Liver (tissue), 9 donors: ENCODE results near the gene SLC17A3. TPM values are rescaled to one million over a fixed set of nuclear protein-coding genes. Genes with fewer than 3 reads are reported as not detected.

Experiments used
- DNase-seq: peaks from one replicate; pipeline ENCODE4 v3.0.0-alpha.2; 2017; ENCODE audit warnings: low spot score
- H3K27ac ChIP-seq, 2 donors: one replicate each; pipeline ENCODE4 v1.7.0; 2013; ENCODE audit warnings: inconsistent platforms in 2 of 2, low read length in 2 of 2, control low read depth in 1 of 2, low read depth in 1 of 2, mild to moderate bottlenecking in 1 of 2
- H3K27me3 ChIP-seq, 4 donors: one replicate each; pipeline versions ENCODE4 v1.6.1 to v1.7.0; 2013; ENCODE audit warnings: low read length in 3 of 4, inconsistent platforms in 1 of 4, mild to moderate bottlenecking in 1 of 4, moderate library complexity in 1 of 4; ENCODE audit not compliant: control insufficient read depth in 4 of 4, insufficient read depth in 4 of 4
- H3K36me3 ChIP-seq, 4 donors: one replicate each; pipeline versions ENCODE4 v1.6.1 to v1.7.0; 2013; ENCODE audit warnings: low read length in 3 of 4, mild to moderate bottlenecking in 3 of 4, low read depth in 1 of 4, moderate library complexity in 1 of 4; ENCODE audit not compliant: control insufficient read depth in 4 of 4, insufficient read depth in 3 of 4
- H3K4me1 ChIP-seq, 4 donors: one replicate each; pipeline versions ENCODE4 v1.6.1 to v1.7.0; 2013; ENCODE audit warnings: low read length in 3 of 4, mild to moderate bottlenecking in 3 of 4, moderate library complexity in 1 of 4; ENCODE audit not compliant: control insufficient read depth in 4 of 4, insufficient read depth in 4 of 4
- H3K4me3 ChIP-seq, 3 donors: one replicate each; pipeline versions ENCODE4 v1.6.1 to v1.7.0; 2013; ENCODE audit warnings: low read length in 3 of 3, control low read depth in 1 of 3, low read depth in 1 of 3, mild to moderate bottlenecking in 1 of 3
- H3K9ac ChIP-seq, 2 donors: one replicate each; pipeline ENCODE4 v1.7.0; 2013; ENCODE audit warnings: low read length in 2 of 2, mild to moderate bottlenecking in 2 of 2, moderate library complexity in 2 of 2, control low read depth in 1 of 2, low read depth in 1 of 2
- H3K9me3 ChIP-seq, 4 donors: one replicate each; pipeline versions ENCODE4 v1.6.1 to v1.7.0; 2013; ENCODE audit warnings: low read length in 3 of 4; ENCODE audit not compliant: control insufficient read depth in 4 of 4
- FOXA1 ChIP-seq: IDR thresholded peaks from 2 replicates; pipeline ENCODE4 v1.6.1; 2016; ENCODE audit warnings: antibody characterized with exemption
- FOXA2 ChIP-seq: IDR thresholded peaks from 2 replicates; pipeline ENCODE4 v1.6.1; 2016; ENCODE audit warnings: antibody characterized with exemption
- HNF4A ChIP-seq, 2 donors: conservative IDR thresholded peaks; 2 replicates each; pipeline ENCODE4 v1.6.1; 2016; ENCODE audit warnings: antibody characterized with exemption in 2 of 2, mild to moderate bottlenecking in 2 of 2
- HNF4G ChIP-seq: IDR thresholded peaks from 2 replicates; pipeline ENCODE4 v1.6.1; 2016; ENCODE audit warnings: antibody characterized with exemption
- SP1 ChIP-seq: IDR thresholded peaks from 2 replicates; pipeline ENCODE4 v1.6.1; 2018; ENCODE audit warnings: antibody characterized with exemption, mild to moderate bottlenecking
- polyA plus RNA-seq, 2 donors: library from polyadenylated mRNA; stranded (reverse) in 1 of 2; unstranded in 1 of 2; fragments of 200-250 nt in 1 of 2; fragments of >200 nt in 1 of 2; fragmentation: Nextera tagmentation in 1 of 2; extraction: Ambion mirVana in 1 of 2; gene quantifications; one replicate each; pipeline versions ENCODE4 v1.2.1 to v1.2.3, GENCODE V29; 2013 to 2015
- total RNA-seq, 2 donors: library from RNA; depleted of rRNA; stranded (reverse); fragments of >200 nt; gene quantifications; one replicate each; pipeline ENCODE4 v1.2.3, GENCODE V29; 2014
- TF ChIP-seq, protein P1 (sequence below): IDR thresholded peaks from 2 replicates; pipeline ENCODE4 v1.6.1; 2016; ENCODE audit warnings: antibody characterized with exemption, mild to moderate bottlenecking
- TF ChIP-seq, protein P2 (sequence below): fragments of 150-350 bp; IDR thresholded peaks from 2 replicates; pipeline ENCODE4 v1.5.1; 2017; ENCODE audit warnings: improper control_type of control experiment, low read depth, low read length; ENCODE audit not compliant: missing input control
- TF ChIP-seq, protein P3 (sequence below): IDR thresholded peaks from 2 replicates; pipeline ENCODE4 v1.6.1; 2016; ENCODE audit warnings: antibody characterized with exemption
- donor health status: healthy.
- donor health status: healthy.
- donor health status: healthy.
- donor health status: healthy.
- donor health status: healthy.

The SLC17A3 gene
- total and polyA plus RNA-seq, 4 donors, result 1.6 to 23.2 (median 10.9) TPM

DNA sequence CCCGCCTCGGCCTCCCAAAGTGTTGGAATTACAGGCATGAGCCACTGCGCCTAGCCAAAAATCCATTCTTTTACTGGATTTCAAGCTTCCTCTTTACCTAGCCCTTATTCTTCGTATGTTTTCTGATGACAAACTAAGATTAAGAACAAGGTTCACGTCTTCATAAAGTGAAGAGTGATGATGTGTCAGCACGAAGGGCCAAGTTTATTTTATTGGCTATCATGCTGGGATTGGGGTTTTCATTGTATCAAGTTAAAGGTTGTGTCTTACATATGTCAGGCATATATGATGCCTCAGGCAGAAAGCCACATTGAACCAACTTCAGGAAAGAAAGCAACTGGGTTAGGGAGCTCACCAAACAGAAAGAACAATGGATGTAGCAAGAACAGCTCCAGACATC, 19.7 kb upstream of the SLC17A3 start (continued):
- TF ChIP-seq, protein P1, sequence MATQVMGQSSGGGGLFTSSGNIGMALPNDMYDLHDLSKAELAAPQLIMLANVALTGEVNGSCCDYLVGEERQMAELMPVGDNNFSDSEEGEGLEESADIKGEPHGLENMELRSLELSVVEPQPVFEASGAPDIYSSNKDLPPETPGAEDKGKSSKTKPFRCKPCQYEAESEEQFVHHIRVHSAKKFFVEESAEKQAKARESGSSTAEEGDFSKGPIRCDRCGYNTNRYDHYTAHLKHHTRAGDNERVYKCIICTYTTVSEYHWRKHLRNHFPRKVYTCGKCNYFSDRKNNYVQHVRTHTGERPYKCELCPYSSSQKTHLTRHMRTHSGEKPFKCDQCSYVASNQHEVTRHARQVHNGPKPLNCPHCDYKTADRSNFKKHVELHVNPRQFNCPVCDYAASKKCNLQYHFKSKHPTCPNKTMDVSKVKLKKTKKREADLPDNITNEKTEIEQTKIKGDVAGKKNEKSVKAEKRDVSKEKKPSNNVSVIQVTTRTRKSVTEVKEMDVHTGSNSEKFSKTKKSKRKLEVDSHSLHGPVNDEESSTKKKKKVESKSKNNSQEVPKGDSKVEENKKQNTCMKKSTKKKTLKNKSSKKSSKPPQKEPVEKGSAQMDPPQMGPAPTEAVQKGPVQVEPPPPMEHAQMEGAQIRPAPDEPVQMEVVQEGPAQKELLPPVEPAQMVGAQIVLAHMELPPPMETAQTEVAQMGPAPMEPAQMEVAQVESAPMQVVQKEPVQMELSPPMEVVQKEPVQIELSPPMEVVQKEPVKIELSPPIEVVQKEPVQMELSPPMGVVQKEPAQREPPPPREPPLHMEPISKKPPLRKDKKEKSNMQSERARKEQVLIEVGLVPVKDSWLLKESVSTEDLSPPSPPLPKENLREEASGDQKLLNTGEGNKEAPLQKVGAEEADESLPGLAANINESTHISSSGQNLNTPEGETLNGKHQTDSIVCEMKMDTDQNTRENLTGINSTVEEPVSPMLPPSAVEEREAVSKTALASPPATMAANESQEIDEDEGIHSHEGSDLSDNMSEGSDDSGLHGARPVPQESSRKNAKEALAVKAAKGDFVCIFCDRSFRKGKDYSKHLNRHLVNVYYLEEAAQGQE, result no peak
- no peak for TF ChIP-seq HNF4G
- TF ChIP-seq FOXA1, result no peak
- TF ChIP-seq FOXA2, result no peak
- no peak for TF ChIP-seq HNF4A (conservative IDR thresholded peaks at IDR 0.05)
- no peak for TF ChIP-seq SP1

DNA sequence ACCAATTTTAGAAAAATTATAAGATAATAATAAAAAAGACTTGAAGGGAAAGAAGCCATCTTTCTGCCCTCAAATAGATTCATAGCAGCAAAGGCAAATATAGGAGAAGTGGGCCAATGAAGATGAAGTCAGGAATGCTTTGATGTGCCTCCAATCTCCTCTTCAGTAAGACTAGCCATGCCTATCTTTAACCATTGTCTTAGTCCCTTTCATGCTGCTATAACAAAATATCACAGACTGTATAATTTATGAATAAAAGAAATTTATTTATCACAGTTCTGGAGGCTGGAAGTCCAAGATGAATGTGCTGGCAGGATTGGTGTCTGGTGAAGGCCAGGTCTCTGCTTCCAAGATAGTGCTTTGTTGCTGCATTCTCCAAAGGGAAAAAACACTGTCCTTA, 18.8 kb upstream of the SLC17A3 start:
- no peak for DNase-seq
- H3K27ac ChIP-seq, result no peak overlapping the region
- TF ChIP-seq, protein P1, result no peak
- TF ChIP-seq, protein P2, sequence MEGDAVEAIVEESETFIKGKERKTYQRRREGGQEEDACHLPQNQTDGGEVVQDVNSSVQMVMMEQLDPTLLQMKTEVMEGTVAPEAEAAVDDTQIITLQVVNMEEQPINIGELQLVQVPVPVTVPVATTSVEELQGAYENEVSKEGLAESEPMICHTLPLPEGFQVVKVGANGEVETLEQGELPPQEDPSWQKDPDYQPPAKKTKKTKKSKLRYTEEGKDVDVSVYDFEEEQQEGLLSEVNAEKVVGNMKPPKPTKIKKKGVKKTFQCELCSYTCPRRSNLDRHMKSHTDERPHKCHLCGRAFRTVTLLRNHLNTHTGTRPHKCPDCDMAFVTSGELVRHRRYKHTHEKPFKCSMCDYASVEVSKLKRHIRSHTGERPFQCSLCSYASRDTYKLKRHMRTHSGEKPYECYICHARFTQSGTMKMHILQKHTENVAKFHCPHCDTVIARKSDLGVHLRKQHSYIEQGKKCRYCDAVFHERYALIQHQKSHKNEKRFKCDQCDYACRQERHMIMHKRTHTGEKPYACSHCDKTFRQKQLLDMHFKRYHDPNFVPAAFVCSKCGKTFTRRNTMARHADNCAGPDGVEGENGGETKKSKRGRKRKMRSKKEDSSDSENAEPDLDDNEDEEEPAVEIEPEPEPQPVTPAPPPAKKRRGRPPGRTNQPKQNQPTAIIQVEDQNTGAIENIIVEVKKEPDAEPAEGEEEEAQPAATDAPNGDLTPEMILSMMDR, result no peak
- no peak for TF ChIP-seq HNF4G
- no peak for TF ChIP-seq FOXA2
- TF ChIP-seq, protein P3, sequence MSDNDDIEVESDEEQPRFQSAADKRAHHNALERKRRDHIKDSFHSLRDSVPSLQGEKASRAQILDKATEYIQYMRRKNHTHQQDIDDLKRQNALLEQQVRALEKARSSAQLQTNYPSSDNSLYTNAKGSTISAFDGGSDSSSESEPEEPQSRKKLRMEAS, result no peak
- no peaks in the 10 kb centered on the region for H3K36me3 ChIP-seq
- H3K9me3 ChIP-seq, result no peaks in the 10 kb centered on the region
- no peak overlapping the region for H3K4me3 ChIP-seq
- no peak overlapping the region for H3K9ac ChIP-seq
- no peaks in the 10 kb centered on the region for H3K27me3 ChIP-seq
- H3K4me1 ChIP-seq, result peaks cover 0 to 9% (median 6%) of the 10 kb centered on the region in 4 donors
